Omental fat pad (tissue), 4 donors: ENCODE data around the gene MAGI1. TPM values are rescaled to one million over a fixed set of nuclear protein-coding genes. Genes with fewer than 3 reads are reported as not detected.

Experiments
- ATAC-seq: fragments of 150-250 bp; one replicate; pipeline ENCODE4 v1.9.1; 2016; ENCODE audit warnings: mild to moderate bottlenecking, moderate library complexity; ENCODE audit not compliant: low FRiP score
- DNase-seq: peaks from one replicate; pipeline ENCODE4 v3.0.0-alpha.2; 2019; ENCODE audit warnings: low spot score
- small RNA-seq: library from RNA; depleted of rRNA; stranded (forward); fragments of <200 nt; gene quantifications from one replicate; pipeline ENCODE3, GENCODE V24; 2016
- total RNA-seq, 4 donors: library from RNA; depleted of rRNA; stranded (reverse); fragments of >200 nt; gene quantifications; one replicate each; pipeline ENCODE4 v1.1.0, GENCODE V29; 2016
- TF ChIP-seq, protein P1 (sequence below), 3 donors: fragments of 450-650 bp; IDR thresholded peaks; one replicate each; pipeline ENCODE4 v1.5.1; 2016 to 2017; ENCODE audit warnings: antibody characterized with exemption in 3 of 3, mild to moderate bottlenecking in 3 of 3, moderate library complexity in 2 of 3

The MAGI1 gene
- total RNA-seq, 4 donors from 2014 or later = 22.9 to 38.8 (median 34.3) TPM

DNA sequence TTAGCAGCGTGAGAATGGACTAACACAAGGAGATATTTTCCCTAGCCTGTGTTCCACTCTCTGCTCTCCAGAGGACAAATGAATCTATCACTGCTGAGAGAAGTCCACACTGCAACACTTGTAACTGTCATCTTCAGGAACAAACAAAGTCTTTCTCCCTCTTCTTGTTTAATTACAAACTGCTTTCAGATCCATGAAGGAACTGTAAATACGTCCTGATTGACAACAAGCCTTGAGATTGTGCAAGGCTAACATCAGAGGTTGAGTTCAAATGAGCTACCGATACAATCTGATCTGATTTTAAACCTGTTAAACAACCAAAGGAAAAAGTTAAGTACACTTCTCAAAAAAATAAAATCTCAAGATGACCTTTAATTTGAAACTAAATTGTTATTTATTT, 712.1 kb downstream of the MAGI1 start:
- ATAC-seq (no peak), DNase-seq (no peak)
- TF ChIP-seq, protein P1, sequence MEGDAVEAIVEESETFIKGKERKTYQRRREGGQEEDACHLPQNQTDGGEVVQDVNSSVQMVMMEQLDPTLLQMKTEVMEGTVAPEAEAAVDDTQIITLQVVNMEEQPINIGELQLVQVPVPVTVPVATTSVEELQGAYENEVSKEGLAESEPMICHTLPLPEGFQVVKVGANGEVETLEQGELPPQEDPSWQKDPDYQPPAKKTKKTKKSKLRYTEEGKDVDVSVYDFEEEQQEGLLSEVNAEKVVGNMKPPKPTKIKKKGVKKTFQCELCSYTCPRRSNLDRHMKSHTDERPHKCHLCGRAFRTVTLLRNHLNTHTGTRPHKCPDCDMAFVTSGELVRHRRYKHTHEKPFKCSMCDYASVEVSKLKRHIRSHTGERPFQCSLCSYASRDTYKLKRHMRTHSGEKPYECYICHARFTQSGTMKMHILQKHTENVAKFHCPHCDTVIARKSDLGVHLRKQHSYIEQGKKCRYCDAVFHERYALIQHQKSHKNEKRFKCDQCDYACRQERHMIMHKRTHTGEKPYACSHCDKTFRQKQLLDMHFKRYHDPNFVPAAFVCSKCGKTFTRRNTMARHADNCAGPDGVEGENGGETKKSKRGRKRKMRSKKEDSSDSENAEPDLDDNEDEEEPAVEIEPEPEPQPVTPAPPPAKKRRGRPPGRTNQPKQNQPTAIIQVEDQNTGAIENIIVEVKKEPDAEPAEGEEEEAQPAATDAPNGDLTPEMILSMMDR (IDR thresholded peaks at IDR 0.05) = no peak

DNA sequence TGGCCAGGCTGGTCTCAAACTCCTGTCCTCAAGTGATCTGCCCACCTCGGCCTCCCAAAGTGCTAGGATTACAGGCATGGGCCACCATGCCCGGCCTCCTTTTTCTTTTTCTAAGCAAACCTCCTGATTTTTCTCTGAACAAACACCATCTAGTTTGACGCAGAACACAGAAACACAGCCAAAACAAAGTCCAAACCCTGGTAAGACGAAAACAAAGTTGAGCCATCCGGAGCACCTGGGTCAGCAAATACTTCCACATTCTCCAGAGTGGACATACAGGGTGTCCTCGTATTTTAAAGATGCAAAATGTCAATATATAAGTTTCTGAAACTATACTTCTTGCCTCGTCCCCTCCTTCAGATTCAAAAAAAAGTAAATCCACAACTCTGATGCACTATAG, 715.8 kb downstream of the MAGI1 start:
- no peak for ATAC-seq
- TF ChIP-seq, protein P1 (IDR thresholded peaks at IDR 0.05) = no peak
- no peak for DNase-seq

- no peak for ATAC-seq
- no peak for DNase-seq
- TF ChIP-seq, protein P1 (IDR thresholded peaks at IDR 0.05) = no peak
Measured at GRCh38 chr3:65318231-65318630, 720.5 kb downstream of the MAGI1 start.

DNA sequence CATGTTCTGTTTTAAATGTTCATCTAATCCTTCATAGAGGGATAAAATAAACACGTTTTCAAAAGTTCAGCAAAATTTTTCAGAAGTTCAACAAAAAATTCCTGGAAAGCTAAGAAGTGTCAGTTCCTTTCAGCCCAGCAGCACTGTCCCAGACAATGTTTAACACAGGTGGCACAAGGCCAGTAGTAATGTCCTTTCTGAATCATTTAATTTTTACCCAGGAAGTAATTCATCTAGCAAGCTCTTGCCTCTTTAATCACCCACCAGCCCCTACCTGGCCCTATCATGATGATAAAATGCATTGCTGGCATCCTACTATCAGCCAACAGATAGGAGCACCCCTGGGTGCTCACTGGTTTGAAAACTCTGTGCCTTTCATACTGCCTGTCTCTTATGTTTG, 723.8 kb downstream of the MAGI1 start:
- ATAC-seq (no peak), DNase-seq (no peak)
- TF ChIP-seq, protein P1 (IDR thresholded peaks at IDR 0.05) = no peak

GRCh38 chr3:65314269-65314668, 724.4 kb downstream of the MAGI1 start:
- TF ChIP-seq, protein P1 (IDR thresholded peaks at IDR 0.05) = no peak
- no peak for DNase-seq
- ATAC-seq = no peak

GRCh38 chr3:65313666-65314065, 725.1 kb downstream of the MAGI1 start:
- TF ChIP-seq, protein P1 (IDR thresholded peaks at IDR 0.05) = no peak
- DNase-seq (no peak), ATAC-seq (no peak)

DNA sequence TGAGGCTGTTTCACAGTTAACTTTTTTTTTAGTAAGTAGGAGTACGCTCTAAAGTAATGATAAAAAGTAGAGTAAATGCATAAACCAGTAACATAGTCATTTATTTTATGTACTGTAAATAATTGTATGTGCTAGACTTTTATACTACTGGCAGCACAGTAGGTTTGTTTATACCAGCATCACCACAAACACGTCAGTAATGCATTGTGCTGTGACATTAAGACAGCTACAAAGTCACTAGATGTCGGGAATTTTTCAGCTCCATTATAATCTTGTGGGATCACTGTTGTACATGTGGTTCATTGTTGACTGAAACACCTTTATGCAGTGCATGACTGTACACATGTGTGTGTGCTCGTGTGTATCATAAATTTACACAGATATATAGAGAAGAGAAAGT, 732.9 kb downstream of the MAGI1 start:
- no peak for ATAC-seq
- DNase-seq = no peak
- TF ChIP-seq, protein P1 (IDR thresholded peaks at IDR 0.05) = no peak

Small RNA genes lying within 50 kb of the gene (small RNA-seq; reads per million reads assigned to genes)
- gene RF00019 = not detected

Other genes starting within 250 kb of the MAGI1 start
- gene SLC25A26, start 182.1 kb upstream of the MAGI1 start, total RNA-seq = 10 to 100 TPM; 19.2 to 26.4 (median 23.0) TPM